ENCODE results near the gene LRP4.

Gene LRP4

DNA sequence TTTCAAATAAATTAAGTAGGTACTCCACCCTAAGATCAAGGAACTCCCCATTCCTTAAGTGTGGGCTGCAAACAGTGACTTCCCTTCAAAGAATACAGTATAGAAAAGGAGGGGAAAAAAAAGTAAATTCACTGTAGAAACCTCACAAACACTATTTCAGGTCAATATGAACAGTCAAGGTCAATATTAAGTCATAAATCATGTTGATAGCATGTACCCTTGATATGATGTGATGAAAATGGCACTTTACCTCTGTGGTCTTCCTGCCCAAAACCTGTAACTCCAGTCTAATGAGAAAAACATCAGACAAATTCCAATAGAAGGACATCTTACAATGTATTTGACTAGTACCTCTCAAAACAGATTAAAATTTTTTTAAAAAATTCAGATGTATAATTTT, 80.5 kb downstream of the LRP4 start:
- no peak for TF ChIP-seq POLR2A (IDR thresholded peaks at IDR 0.05; ENCODE audit: low read length)
- no peak for TF ChIP-seq GATA1 (IDR thresholded peaks at IDR 0.05; ENCODE audit: low read depth, low read length)
- no peak for DNase-seq

DNA sequence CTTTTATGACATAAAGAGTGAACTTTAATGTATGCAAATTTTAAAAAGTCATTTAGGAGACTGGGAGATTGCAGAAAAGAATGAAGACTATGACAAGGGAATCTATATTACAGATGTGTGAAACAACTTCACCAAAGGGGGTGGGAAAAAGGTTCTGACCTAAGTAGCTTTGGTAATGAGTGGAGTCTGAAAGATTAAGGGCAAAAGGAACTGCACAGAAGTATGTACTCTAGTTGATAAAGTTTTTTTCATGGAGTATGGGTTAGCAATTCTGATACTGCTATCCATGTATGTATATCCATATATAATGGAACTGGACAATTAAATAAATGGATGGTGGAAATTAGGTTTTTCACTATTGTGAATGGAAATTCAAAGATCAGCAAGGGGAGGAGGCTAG, 81.5 kb downstream of the LRP4 start:
- DNase-seq: peak in 1 of 2 experiments; percentile 41
- TF ChIP-seq POLR2A (IDR thresholded peaks at IDR 0.05; ENCODE audit: low read length) (no peak), GATA1 (IDR thresholded peaks at IDR 0.05; ENCODE audit: low read depth, low read length) (no peak)

DNA sequence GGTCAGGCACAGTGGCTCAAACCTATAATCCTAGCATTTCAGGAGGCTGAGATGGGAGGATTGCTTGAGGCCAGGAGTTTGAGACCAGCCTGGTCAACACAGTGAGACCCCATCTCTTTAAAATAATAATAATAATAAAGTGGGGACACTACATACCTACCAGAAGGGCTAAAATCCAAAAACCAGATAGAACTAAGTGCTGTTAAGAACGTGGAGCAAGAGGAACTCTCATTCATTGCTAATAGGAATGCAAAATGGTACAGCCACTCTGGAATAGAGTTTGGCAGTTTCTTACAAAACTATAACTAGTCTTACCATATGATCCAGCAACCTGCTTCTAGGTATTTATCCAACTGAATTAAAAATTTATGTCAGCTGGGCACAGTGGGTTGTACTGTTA, 81.9 kb downstream of the LRP4 start:
- no peak for DNase-seq
- no peak for TF ChIP-seq POLR2A (IDR thresholded peaks at IDR 0.05; ENCODE audit: low read length)
- TF ChIP-seq GATA1 (IDR thresholded peaks at IDR 0.05; ENCODE audit: low read depth, low read length): no peak

DNA sequence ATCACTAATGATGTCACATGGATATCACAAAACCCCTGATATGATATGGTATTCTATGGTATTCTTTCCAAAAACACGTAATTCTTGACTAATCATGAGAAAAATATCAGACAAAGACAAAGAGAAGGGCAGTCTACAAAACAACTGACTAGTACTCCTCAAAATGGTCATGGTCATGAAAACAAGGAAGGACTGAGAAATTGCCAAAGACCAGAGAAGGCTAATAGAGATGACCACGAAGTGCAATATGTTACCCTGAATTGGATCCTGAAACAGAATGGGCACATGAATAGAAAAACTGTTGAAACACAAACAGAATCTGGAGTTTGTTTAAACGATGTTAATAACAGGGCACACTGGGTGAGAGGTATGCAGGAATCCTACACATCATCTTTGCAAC, 82.5 kb downstream of the LRP4 start:
- no peak for DNase-seq
- TF ChIP-seq POLR2A (IDR thresholded peaks at IDR 0.05; ENCODE audit: low read length) (no peak), GATA1 (IDR thresholded peaks at IDR 0.05; ENCODE audit: low read depth, low read length) (no peak)

DNA sequence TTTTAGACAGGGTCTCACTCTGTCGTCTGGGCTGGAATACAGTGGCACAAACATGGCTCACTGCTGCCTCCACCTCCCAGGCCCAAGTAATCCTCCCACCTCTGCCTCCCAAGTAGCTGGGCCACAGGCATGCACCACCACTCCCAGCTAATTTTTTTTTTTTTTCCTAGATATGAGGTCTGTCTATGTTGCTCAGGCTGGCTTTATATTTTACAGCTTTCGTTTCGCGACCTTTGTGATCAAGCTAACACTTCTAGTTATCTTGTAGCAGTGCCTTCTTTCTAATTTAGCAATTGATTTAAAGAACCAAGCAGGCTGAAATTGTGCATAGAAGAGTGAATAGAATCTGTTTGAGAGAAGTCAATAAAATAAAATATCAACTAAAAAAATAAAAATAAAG, 83.5 kb downstream of the LRP4 start:
- no peak for TF ChIP-seq GATA1 (IDR thresholded peaks at IDR 0.05; ENCODE audit: low read depth, low read length)
- no peak for TF ChIP-seq POLR2A (IDR thresholded peaks at IDR 0.05; ENCODE audit: low read length)
- DNase-seq: no peak

DNA sequence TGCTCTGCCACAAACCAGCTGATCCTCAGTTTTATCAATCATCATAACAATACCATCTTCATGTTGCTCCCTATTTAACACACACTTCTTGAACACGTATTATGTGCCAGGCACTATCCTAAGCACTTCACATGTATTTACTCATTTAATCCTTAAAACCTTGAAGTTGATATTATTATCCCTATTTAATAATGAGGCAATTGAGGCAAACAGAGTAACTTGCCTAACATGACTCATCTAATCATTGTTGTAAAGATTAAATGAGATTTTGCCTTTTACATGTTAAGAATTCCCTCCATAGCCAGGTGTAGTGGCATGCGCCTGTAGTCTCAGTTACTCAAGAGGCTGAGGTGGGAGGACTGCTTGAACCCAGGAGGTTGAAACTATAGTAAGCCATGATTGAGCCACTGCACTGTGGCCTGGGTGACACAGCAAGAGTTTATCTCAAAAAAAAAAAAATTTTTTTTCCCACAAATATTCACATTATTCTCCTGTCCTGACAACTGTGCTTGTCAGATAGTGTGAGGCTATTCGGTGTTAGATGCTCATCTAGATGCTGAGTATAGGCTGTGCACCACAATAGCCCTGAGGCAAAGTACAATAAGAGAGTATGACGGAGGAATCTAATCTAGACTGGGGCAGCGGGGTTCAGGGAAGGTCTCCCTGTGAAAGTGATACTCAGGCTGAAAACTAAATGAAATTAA, 85.7 kb downstream of the LRP4 start:
- DNase-seq: peak; percentile 69 to 87
- TF ChIP-seq POLR2A (IDR thresholded peaks at IDR 0.05; ENCODE audit: low read length) (no peak), GATA1 (IDR thresholded peaks at IDR 0.05; ENCODE audit: low read depth, low read length) (no peak)

DNA sequence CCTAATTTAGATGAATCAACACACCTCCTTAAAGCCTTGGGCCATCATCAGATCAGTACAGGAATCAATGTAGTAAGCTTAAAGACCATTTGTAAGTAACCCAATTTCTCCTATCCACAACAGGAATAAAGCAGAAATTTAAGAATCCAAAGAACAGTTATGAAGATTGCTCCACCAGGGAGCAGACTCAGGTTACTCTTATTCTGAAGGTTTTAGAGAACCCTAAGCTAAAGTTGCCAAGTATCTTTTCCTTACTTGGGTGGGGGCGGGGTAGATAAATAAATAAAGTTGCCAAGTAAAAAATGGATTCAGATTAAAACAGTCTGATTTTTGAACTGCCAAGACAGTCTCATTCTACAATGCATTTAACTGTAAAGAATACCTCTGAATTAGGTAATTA, 90.4 kb downstream of the LRP4 start:
- TF ChIP-seq GATA1 (IDR thresholded peaks at IDR 0.05; ENCODE audit: low read depth, low read length) (no peak), POLR2A (IDR thresholded peaks at IDR 0.05; ENCODE audit: low read length) (no peak)
- peak; percentile 21 to 38 for DNase-seq

DNA sequence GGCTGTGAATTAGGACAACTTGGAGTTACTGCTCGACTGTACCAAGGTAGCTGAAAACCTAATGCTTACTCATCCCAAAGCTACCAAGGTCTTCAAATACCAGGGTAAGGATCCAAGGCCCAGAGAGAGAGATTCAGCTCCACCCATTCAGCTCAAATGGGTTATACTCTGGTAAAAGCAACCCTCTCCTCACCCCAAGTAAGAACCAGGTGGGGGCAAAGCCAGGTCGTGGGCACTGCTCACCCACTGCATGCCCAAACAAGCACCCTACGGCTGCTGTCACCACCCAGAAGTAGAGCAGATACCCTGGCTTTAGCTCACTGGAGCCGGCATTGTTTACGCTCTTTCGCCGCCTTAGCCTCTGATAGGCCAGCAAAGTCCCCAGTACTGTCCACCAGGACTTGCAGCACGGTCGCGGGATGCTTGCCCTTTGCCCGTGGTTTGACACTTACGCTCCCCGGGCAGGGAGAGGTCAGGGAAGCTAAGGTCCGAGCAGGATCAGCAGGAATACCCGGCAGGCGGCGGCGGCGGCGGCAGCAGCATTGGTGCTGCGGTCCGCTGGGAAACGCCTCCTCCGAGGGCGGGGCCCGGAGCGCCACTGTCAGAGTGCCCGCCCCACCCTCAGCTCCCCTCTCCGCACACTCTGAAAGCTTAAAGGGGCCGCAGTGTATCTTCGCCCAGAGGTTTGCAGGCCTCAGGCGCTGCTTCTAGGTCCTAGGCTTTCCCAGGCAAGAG, 91.9 kb downstream of the LRP4 start:
- no peak for TF ChIP-seq GATA1 (IDR thresholded peaks at IDR 0.05; ENCODE audit: low read depth, low read length)
- no peak for TF ChIP-seq POLR2A (IDR thresholded peaks at IDR 0.05; ENCODE audit: low read length)
- peak; percentile 83 to 87 for DNase-seq

DNA sequence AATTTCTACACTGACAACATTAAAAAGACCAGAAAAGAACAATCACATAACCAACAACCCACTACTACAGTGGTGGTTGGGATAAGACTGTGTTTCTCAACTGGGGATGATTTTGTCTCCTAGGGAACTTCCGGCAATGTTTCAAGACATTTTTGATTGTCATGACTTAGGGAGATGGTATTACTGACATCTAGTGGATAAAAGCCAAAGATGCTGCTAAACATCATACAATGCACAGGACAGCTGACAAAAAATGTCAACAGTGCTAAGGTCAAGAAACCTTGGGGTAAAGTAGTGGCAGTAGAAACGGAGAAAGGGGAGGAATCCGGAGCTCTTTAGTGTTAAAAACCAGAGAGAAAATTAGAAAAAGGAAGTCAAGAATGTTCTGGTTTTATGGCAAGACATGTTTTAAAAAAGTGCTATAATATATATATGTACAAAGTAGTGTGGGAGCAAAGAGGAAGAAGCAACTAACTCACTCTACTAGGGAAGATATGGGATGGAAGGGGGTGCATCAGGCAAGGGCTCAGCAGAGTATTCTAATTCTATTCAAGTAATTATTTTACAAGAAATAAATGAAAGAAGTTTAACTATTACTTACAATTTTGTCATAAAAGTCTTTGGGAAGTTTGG, 109.4 kb downstream of the LRP4 start:
- DNase-seq: peak; percentile 42
- TF ChIP-seq POLR2A (IDR thresholded peaks at IDR 0.05; ENCODE audit: low read length) (no peak), GATA1 (IDR thresholded peaks at IDR 0.05; ENCODE audit: low read depth, low read length) (no peak)

All from erythroblast (primary cell).